Breast epithelium (tissue), 4 donors: Measurements from ENCODE around the gene CYB561. TPM values are rescaled to one million over a fixed set of nuclear protein-coding genes. Genes with fewer than 3 reads are reported as not detected.
A peak's percentile ranks its signal among the peaks of the same experiment; 100 is the strongest.
"Not testable (repeated sequence)": the region's sequence is repeated elsewhere in the genome, so short reads cannot be mapped to it uniquely, and the experiment has no call there.

Source experiments
- DNase-seq, 2 donors: peaks; one replicate each; pipeline ENCODE4 v3.0.0-alpha.2; 2019; ENCODE audit warnings: low spot score in 2 of 2
- H3K27ac ChIP-seq, 2 donors: fragments of 200-600 bp; sonication (generic) in 1 of 2; one replicate each; pipeline ENCODE4 v1.5.1; 2016 to 2019; ENCODE audit warnings: mild to moderate bottlenecking in 1 of 2
- H3K27me3 ChIP-seq, 2 donors: fragments of 200-600 bp; sonication (generic) in 1 of 2; one replicate each; pipeline versions ENCODE4 v1.5.1 to v1.6.0; 2017 to 2019; ENCODE audit warnings: control low read depth in 1 of 2, mild to moderate bottlenecking in 1 of 2
- H3K36me3 ChIP-seq: fragments of 200-600 bp; one replicate; pipeline ENCODE4 v1.5.1; 2019
- H3K4me1 ChIP-seq, 2 donors: fragments of 200-600 bp; sonication (generic); one replicate each; pipeline ENCODE4 v1.5.1; 2016 to 2019; ENCODE audit warnings: control low read depth in 1 of 2
- H3K4me3 ChIP-seq, 3 donors: fragments of 200-600 bp; sonication (generic); 1 replicate in 2 of 3; 2 replicates in 1 of 3; pipeline ENCODE4 v1.5.1; 2016 to 2019; ENCODE audit warnings: mild to moderate bottlenecking in 3 of 3, moderate library complexity in 2 of 3
- H3K9me3 ChIP-seq, 2 donors: fragments of 200-600 bp; sonication (generic) in 1 of 2; one replicate each; pipeline ENCODE4 v1.5.1; 2016 to 2019; ENCODE audit warnings: control low read depth in 1 of 2
- POLR2A ChIP-seq: fragments of 450-650 bp; IDR thresholded peaks from one replicate; pipeline ENCODE4 v1.6.1; 2016; ENCODE audit warnings: antibody characterized with exemption, mild to moderate bottlenecking, moderate library complexity
- POLR2AphosphoS5 ChIP-seq, 3 donors: sonication (generic); formaldehyde crosslinking; IDR thresholded peaks; one replicate each; pipeline ENCODE4 v1.6.1; 2017; ENCODE audit warnings: antibody characterized with exemption in 3 of 3
- intact Hi-C: fragments of 100-400 bp; cut with DNase I; formaldehyde crosslinking; loops from one replicate; pipeline ENCODE4 v1.15.1; 2023; ENCODE audit warnings: low total_unique reads
- total RNA-seq, 3 donors: library from RNA; depleted of rRNA; stranded (reverse); fragments of >200 nt; gene quantifications; one replicate each; pipeline ENCODE4 v1.1.0, GENCODE V29; 2016
- TF ChIP-seq, protein P1 (sequence below), 3 donors: fragments of 450-650 bp; IDR thresholded peaks; one replicate each; pipeline ENCODE4 v1.5.1; 2016 to 2017; ENCODE audit warnings: antibody characterized with exemption in 3 of 3, mild to moderate bottlenecking in 3 of 3, moderate library complexity in 3 of 3

Gene CYB561
- total RNA-seq, 3 donors from 2014 or later: 14.6 to 52.4 (median 43.3) TPM

DNA sequence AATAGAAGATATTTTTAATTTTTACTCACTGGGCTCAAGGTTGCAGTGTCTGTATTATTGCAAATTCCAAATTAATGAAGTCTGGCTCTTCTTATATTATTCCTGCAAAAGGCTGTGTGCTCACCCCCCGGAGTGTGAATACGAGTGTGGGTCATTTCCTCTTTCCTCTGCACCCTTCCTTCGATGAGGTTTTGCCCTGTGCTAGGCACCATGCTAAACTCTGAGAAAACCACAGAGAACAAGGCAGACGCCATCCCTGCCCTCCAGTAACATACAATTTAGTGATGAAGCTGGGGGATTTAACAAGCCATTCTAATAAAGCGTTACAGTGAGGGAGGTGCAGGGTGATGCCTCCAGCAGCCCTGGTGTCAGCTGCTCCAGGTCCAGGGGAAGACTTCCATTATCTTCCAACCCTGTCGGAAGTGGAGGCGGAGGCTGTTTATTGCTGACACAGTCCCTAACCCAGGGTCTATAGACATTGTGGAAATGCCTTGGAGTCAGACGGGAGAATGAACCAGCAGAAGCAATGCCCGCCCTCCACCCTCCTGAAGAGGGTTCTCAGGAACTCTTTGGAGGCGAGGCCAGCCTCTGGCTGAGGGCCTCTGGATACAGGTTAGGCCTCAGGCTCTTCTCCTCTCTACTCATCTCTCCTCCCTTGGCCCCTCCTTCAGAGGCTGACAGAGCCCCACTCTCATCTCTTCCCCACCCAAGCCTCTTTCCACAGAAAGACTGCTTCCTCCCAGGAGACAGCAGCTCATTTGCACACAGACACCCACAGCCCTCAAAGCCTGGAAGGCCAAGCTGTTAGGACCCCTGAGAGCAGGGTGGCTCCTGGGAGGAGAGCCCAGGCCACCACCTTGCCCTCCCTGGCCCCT, 28.7 kb upstream of the CYB561 start:
- peaks cover 0 to 3% of the 10 kb centered on the region in 2 donors for H3K27me3 ChIP-seq
- H3K4me3 ChIP-seq: no peak overlapping the region
- TF ChIP-seq POLR2AphosphoS5 (IDR thresholded peaks at IDR 0.05) (no peak), POLR2A (no peak)
- TF ChIP-seq, protein P1, sequence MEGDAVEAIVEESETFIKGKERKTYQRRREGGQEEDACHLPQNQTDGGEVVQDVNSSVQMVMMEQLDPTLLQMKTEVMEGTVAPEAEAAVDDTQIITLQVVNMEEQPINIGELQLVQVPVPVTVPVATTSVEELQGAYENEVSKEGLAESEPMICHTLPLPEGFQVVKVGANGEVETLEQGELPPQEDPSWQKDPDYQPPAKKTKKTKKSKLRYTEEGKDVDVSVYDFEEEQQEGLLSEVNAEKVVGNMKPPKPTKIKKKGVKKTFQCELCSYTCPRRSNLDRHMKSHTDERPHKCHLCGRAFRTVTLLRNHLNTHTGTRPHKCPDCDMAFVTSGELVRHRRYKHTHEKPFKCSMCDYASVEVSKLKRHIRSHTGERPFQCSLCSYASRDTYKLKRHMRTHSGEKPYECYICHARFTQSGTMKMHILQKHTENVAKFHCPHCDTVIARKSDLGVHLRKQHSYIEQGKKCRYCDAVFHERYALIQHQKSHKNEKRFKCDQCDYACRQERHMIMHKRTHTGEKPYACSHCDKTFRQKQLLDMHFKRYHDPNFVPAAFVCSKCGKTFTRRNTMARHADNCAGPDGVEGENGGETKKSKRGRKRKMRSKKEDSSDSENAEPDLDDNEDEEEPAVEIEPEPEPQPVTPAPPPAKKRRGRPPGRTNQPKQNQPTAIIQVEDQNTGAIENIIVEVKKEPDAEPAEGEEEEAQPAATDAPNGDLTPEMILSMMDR (IDR thresholded peaks at IDR 0.05): no peak
- H3K27ac ChIP-seq: peak overlapping the region; percentile 10 to 58
- peaks cover 7 to 13% of the 10 kb centered on the region in 2 donors for H3K4me1 ChIP-seq
- H3K9me3 ChIP-seq: no peaks in the 10 kb centered on the region
- intact Hi-C loops: no loop called here
- DNase-seq: no peak
- H3K36me3 ChIP-seq: no peaks in the 10 kb centered on the region

DNA sequence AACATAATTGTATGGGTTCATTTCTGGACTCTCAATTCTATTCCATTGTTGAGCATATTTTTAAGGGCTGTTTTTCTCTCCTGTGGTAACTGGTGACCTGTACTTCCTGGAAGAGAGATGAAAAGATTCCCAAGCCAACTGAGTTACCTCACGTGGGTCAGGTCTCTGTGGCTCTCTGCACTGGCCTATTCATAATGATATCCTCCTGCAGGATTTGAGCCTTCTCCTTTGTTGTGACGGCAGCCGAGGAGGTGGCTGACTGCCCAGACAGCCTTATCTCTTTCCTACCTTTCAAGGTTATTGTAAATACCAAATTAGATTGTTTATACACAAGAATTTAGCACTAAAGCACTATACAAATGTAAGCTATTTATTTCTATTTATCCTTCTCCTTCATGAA, 28.1 kb upstream of the CYB561 start:
- Histone ChIP-seq H3K4me3 (no peak overlapping the region), H3K36me3 (no peaks in the 10 kb centered on the region), H3K4me1 (peaks cover 7 to 13% of the 10 kb centered on the region in 2 donors), H3K27ac (peak overlapping the region; percentile 10 to 71), H3K27me3 (peaks cover 0 to 3% of the 10 kb centered on the region in 2 donors), H3K9me3 (no peaks in the 10 kb centered on the region)
- DNase-seq: no peak
- TF ChIP-seq POLR2AphosphoS5 (IDR thresholded peaks at IDR 0.05) (no peak), POLR2A (no peak)
- TF ChIP-seq, protein P1 (IDR thresholded peaks at IDR 0.05): no peak
- intact Hi-C loops: no loop called here

DNA sequence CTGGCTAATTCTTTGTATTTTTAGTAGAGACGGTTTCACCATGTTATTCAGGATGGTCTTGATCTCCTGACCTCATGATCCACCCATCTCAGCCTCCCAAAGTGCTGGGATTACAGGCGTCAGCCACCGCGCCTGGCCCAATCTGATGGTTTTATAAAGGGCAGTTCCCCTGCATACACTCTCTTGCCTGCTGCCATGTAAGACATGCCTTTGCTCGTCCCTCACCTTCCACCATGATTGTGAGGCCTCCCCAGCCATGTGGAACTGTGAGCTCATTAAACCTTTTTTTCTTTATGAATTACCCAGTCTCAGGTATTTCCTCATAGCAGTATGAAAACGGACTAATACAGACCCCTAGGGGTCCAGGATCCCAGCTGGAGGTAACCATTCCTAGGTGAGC, 22.0 kb upstream of the CYB561 start:
- H3K9me3 ChIP-seq, H3K27me3 ChIP-seq, H3K4me1 ChIP-seq, H3K27ac ChIP-seq, H3K36me3 ChIP-seq, DNase-seq, H3K4me3 ChIP-seq, intact Hi-C loops: not testable (repeated sequence)

DNA sequence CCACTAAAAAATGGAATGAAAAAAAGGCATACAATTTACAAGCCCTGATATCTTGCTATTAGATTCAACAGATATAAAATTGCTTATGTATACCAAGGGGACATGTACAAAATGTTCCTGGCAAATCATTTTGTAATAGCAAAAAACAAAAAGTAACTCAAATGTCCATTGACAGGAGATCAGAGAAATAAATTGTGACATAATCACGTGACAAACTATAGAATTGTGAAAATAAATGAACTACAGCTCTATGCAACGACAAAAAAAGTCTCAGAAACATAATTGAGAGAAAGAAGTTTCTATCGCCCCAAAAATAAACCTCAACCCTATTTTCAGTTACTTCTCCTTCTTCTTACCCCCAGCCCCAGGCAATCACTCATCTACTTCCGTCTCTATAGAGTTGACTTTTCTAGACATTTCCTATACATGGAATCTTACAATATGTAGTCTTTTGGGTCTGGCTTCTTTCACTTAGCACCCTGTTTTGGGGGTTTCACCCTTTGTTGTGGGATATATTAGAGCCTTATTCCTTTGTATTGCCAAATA, 18.7 kb upstream of the CYB561 start:
- H3K27ac ChIP-seq: no peak overlapping the region
- DNase-seq: no peak
- TF ChIP-seq, protein P1 (IDR thresholded peaks at IDR 0.05): no peak
- TF ChIP-seq POLR2AphosphoS5 (IDR thresholded peaks at IDR 0.05) (no peak), POLR2A (no peak)
- H3K4me3 ChIP-seq: no peak overlapping the region
- no peaks in the 10 kb centered on the region for H3K36me3 ChIP-seq
- intact Hi-C loops: no loop called here
- no peaks in the 10 kb centered on the region for H3K27me3 ChIP-seq
- H3K4me1 ChIP-seq: no peaks in the 10 kb centered on the region
- no peaks in the 10 kb centered on the region for H3K9me3 ChIP-seq

DNA sequence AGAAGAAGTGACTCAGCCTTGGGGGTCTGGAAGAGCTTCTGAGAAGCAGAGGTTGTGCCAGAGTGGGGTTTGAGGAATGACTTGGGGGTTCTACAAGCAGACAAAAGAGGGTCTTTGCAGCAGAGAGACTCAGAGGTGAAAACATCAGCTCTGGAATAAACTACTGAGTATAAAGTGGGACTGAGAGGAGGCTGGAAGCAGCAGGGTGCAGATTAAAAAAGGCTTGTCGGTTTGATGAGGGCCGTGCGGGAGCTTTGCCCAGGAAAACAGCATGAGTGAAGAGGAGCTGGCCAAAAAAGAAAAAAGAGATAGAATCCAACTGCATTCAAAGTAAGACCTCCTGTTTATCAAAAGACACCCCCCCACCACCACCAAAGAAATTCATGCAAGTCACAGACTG, 17.7 kb upstream of the CYB561 start:
- intact Hi-C loops: no loop called here
- no peak overlapping the region for H3K27ac ChIP-seq
- no peaks in the 10 kb centered on the region for H3K9me3 ChIP-seq
- H3K4me3 ChIP-seq: no peak overlapping the region
- TF ChIP-seq POLR2A: no peak
- TF ChIP-seq, protein P1 (IDR thresholded peaks at IDR 0.05): no peak
- DNase-seq: no peak
- no peaks in the 10 kb centered on the region for H3K4me1 ChIP-seq
- no peaks in the 10 kb centered on the region for H3K27me3 ChIP-seq
- H3K36me3 ChIP-seq: no peaks in the 10 kb centered on the region
